H1 (cell line): ENCODE measurements around the gene COL4A4. TPM values are rescaled to one million over a fixed set of nuclear protein-coding genes. Genes with fewer than 3 reads are reported as not detected.

Source experiments
- CTCF ChIP-seq, 3 experiments: IDR thresholded peaks; 1 replicate in 2 of 3; 2 replicates in 1 of 3; pipeline versions ENCODE4 v1.5.1 to v1.6.1; 2011; ENCODE audit warnings: low read length in 3 of 3, mild to moderate bottlenecking in 3 of 3, inconsistent platforms in 2 of 3, low read depth in 1 of 3, moderate library complexity in 1 of 3; ENCODE audit not compliant: insufficient read depth in 1 of 3; ENCODE audit errors: control extremely low read depth in 1 of 3
- polyA plus RNA-seq, 7 experiments: library from polyadenylated mRNA; depleted of rRNA in 3 of 7; stranded (reverse) in 5 of 7; unstranded in 2 of 7; fragments of >200 nt in 5 of 7; fragments of 200-250 nt in 2 of 7; gene quantifications; 1 replicate in 5 of 7; 2 replicates in 1 of 7; 4 replicates in 1 of 7; pipeline versions ENCODE4 v1.2.1 to v1.2.3, GENCODE V29; 2011 to 2013; ENCODE audit warnings: missing spikeins in 2 of 7, mixed read lengths in 2 of 7
- total RNA-seq: library from RNA; stranded (reverse); fragmentation: NEBNext Ultra II Directional; extraction: Animal tissue kit (Norgen Biotek cat#: 25700); gene quantifications from 2 replicates; pipeline ENCODE4 v1.2.1, GENCODE V29; 2021

Gene COL4A4
- total and polyA plus RNA-seq, 2 of the 8 experiments (the other 6 are each of a cell fraction or from before 2014, with no cell fraction given): 0.33 to 1.7 TPM

- no peak for TF ChIP-seq CTCF (IDR thresholded peaks at IDR 0.05; ENCODE audit: control extremely low read depth in 1 of 3, insufficient read depth in 1 of 3, low read depth in 1 of 3, low read length in 3 of 3)
Measured at GRCh38 chr2:227130636-227131035, 33.4 kb downstream of the COL4A4 start (continued).
